HG02981 (cell line): Measurements from ENCODE around the gene ZNF202.
"Not testable (repeated sequence)": the region's sequence is repeated elsewhere in the genome, so short reads cannot be mapped to it uniquely, and the experiment has no call there.

ENCODE experiments used
- ATAC-seq: cut with Tn5 transposase; IDR thresholded peaks from one replicate; pipeline ENCODE4 v1.9.1; 2021; ENCODE audit warnings: mild to moderate bottlenecking, moderate library complexity; ENCODE audit not compliant: unreplicated experiment

ZNF202 gene

GRCh38 chr11:123742031-123742723 lies 717 bp upstream of the ZNF202 start:
- ATAC-seq: no peak

- ATAC-seq: peak; percentile 1
These were observed 687 bp downstream of the ZNF202 start for GRCh38 chr11:123740787-123741158.

GRCh38 chr11:123738374-123738773 lies 3.1 kb downstream of the ZNF202 start:
- no peak for ATAC-seq

- no peak for ATAC-seq
These were observed 4.7 kb downstream of the ZNF202 start for GRCh38 chr11:123736769-123737168.

- no peak for ATAC-seq
These were observed 11.9 kb downstream of the ZNF202 start for GRCh38 chr11:123729602-123730001.

GRCh38 chr11:123725995-123726655 lies 15.3 kb downstream of the ZNF202 start:
- ATAC-seq: no peak

- no peak for ATAC-seq
These were observed 22.0 kb downstream of the ZNF202 start for GRCh38 chr11:123719452-123719851.

- ATAC-seq: no peak
These were observed 23.0 kb downstream of the ZNF202 start for GRCh38 chr11:123718469-123718868.

GRCh38 chr11:123718063-123718462 lies 23.4 kb downstream of the ZNF202 start:
- no peak for ATAC-seq

GRCh38 chr11:123712627-123713026 lies 28.8 kb downstream of the ZNF202 start:
- ATAC-seq: not testable (repeated sequence)

- peak; percentile 53 for ATAC-seq
These were observed 33.8 kb downstream of the ZNF202 start for GRCh38 chr11:123707606-123708205.

GRCh38 chr11:123707206-123707605 lies 34.3 kb downstream of the ZNF202 start:
- ATAC-seq: no peak

GRCh38 chr11:123704341-123704740 lies 37.1 kb downstream of the ZNF202 start:
- ATAC-seq: no peak

GRCh38 chr11:123702696-123703095 lies 38.8 kb downstream of the ZNF202 start:
- ATAC-seq: no peak

GRCh38 chr11:123702139-123702538 lies 39.3 kb downstream of the ZNF202 start:
- ATAC-seq: no peak

GRCh38 chr11:123700772-123701171 lies 40.7 kb downstream of the ZNF202 start:
- ATAC-seq: no peak

- ATAC-seq: no peak
These were observed 42.8 kb downstream of the ZNF202 start for GRCh38 chr11:123698546-123699127.

- no peak for ATAC-seq
These were observed 45.3 kb downstream of the ZNF202 start for GRCh38 chr11:123696183-123696582.

- no peak for ATAC-seq
These were observed 46.2 kb downstream of the ZNF202 start for GRCh38 chr11:123695231-123695630.

GRCh38 chr11:123694551-123694950 lies 46.9 kb downstream of the ZNF202 start:
- ATAC-seq: no peak

- ATAC-seq: no peak
These were observed 48.5 kb downstream of the ZNF202 start for GRCh38 chr11:123692961-123693360.

- ATAC-seq: no peak
These were observed 51.0 kb downstream of the ZNF202 start for GRCh38 chr11:123690485-123690884.
